ENCODE results near the gene GNA12.

- TF ChIP-seq CTCF (IDR thresholded peaks at IDR 0.05) (no peak), POLR2AphosphoS5 (IDR thresholded peaks at IDR 0.05) (no peak)
These were observed 70.5 kb downstream of the GNA12 start for GRCh38 chr7:2773608-2774007.

Data from gastroesophageal sphincter (tissue), 3 donors.